D721Med (cell line): Measurements from ENCODE around the gene LRP1-AS.

Source experiments
- DNase-seq: peaks from one replicate; pipeline ENCODE4 v3.0.0; 2011; ENCODE audit warnings: low spot score; ENCODE audit not compliant: insufficient read length
- FAIRE-seq: peaks from 2 replicates; lab custom pipeline; 2011; peaks lifted over from hg19 to GRCh38; lab: Jason Lieb, UNC
- CTCF ChIP-seq: IDR thresholded peaks from 2 replicates; pipeline ENCODE4 v1.5.1; 2012; ENCODE audit warnings: mild to moderate bottlenecking, control low read depth; ENCODE audit not compliant: insufficient read depth; ENCODE audit errors: missing control alignments

Gene LRP1-AS

DNA sequence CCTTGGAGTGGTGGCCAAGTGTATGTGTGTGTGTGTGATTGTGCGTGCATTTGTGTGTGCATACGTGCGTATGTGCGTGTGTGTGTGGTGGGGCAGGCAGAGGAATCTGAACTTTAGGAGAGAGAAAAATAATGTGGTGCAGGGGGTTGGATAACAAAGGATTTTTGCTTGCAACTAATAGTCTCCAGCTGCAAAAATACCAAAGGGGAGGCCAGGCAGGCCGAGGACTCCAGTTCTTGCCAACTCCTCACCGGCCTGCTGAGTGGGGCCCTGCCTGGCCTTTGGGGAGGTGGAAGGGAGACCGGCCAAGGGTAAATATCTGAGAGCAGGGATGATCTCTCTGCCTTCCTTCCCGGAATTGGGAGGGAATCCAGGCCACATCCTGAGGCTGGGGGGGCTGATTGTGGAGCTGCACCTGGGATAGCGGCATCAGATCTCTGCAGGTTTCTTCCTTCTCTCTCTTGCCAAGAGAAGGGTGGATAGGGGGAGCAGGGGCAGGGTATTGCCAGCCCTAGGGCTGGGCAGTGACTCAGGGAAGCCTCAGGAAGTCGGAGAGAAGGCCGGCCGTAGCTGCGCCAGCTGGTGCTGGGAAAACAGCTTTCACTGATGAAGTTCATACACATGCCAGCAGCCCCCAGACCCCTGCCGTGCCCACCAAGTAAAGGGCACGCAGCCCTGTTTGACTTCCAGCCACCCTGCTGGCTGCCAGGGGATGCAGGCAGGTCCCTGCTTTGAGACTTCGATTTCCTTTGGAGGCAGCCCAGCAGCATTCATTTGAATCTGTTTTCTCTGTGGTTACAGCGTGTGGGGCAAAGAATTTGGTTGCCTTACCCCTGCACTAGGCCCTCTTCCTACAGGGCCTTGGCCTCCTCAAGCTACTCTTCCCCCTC is 4.6 kb upstream of the LRP1-AS start:
- FAIRE-seq = no peak
- no peak for TF ChIP-seq CTCF
- DNase-seq = no peak

- no peak for FAIRE-seq
- TF ChIP-seq CTCF = no peak
- no peak for DNase-seq
Measured at GRCh38 chr12:57150400-57151000, 3.1 kb upstream of the LRP1-AS start.

DNA sequence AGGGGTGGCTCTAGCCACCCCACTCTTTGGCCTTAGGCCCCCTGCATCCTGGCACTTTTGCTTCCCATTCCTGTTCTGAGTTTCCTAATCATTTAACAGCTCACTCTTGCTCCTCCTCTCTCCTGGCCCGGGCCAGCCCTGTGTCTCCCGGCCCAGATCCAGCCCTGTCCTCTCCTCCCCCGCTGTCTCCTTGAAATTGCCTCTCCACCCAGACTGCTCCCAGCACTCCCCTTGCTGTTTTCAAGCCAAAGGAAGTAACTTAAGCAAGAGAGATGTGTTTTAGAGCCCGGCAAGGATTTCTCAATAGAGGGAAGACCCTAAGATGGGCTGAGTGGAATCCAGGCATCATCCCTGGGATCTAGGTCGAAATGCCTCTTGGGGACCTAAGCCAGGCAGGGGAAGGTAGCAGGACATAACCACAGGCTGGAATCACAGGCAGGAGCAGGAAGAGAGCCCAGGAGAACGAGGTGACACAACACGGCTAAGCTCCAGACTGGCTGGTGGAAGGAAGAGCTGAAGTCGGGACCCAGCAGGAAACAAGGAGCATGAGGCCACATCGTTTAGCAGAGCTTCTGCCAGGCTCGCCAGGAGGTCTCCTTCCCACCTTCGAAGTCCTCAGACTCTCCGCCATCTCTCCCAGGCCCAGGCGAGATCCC is 2.0 kb upstream of the LRP1-AS start:
- DNase-seq (no peak), FAIRE-seq (no peak)
- no peak for TF ChIP-seq CTCF

DNA sequence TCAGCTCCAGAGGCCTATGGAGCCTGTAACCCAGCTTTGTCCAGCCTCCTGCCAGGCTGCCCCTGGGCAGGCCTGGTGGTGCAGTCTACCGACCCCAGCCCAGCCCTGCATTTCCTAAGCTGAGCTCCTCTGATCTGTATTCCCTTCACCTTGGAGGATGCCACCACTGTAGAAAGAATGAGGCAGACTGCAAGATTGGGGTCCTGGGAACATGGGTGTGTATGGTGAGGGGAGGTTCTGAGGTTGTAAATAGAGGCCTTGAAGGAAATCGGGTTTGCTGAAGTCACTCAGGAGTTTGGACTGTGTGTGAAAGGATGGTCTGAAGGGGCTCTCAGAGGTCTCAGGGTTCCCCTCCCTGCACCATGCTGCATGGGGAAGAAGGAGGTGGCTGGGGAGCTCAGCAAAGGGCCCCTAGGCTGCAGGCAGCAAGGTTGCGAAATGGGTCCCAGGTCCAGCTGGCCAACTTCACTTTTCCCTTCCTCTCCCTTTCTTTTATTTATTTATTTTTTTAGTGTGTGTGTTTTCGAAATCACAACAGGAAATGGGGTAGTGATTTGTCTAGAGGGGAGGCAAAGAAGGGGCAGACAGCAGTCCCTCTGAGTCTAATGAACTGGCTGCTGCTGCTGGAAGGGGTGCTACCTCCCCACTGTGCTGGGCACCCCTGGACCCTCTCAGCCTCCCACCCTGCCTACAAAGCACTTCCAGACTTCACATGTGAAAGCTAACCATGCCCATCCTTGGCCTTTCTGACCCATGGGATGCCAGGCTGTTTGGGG is 1.2 kb upstream of the LRP1-AS start:
- TF ChIP-seq CTCF = no peak
- FAIRE-seq (no peak), DNase-seq (no peak)

DNA sequence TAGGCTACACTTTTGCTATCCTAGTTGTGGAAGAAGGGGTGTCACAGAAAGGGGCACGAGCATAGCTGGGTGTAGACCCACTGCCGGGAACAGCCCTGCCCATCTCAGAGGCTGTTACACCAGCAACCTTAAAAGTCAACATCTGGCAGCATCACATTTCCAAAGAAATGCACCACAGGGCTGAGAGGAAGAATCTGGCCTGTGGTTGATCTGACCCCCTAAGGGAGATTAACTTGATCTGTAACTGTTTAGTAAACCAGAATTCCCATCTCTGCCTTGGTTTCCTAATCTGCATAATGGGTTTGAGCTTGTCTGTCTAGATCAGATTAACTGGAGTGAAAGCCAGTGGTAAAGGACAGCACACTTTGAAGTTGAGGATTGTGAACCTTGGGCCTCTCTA is 1.3 kb downstream of the LRP1-AS start:
- no peak for FAIRE-seq
- no peak for DNase-seq
- TF ChIP-seq CTCF = no peak

- FAIRE-seq = no peak
- no peak for DNase-seq
Measured at GRCh38 chr12:57145460-57146059, 1.9 kb downstream of the LRP1-AS start.

More at GRCh38 chr12:57145460-57146059, 1.9 kb downstream of the LRP1-AS start:
- TF ChIP-seq CTCF = no peak
